GM23248 (cell line): Measurements from ENCODE around the gene MATN4. TPM values are rescaled to one million over a fixed set of nuclear protein-coding genes. Genes with fewer than 3 reads are reported as not detected.

ENCODE experiments used
- DNase-seq: peaks from one replicate; pipeline ENCODE4 v3.0.0-alpha.2; 2015
- H2AFZ ChIP-seq: fragments of 200-600 bp; sonication (generic); 2 replicates; pipeline ENCODE4 v1.6.1; 2016; ENCODE audit warnings: antibody characterized with exemption
- H3F3A ChIP-seq: fragments of 200-600 bp; sonication (generic); 2 replicates; pipeline ENCODE4 v1.6.1; 2016; ENCODE audit warnings: mild to moderate bottlenecking, antibody characterized with exemption, mixed run types; ENCODE audit not compliant: insufficient read depth
- H3K27ac ChIP-seq: fragments of 200-600 bp; sonication (generic); 2 replicates; pipeline ENCODE4 v1.5.1; 2016; ENCODE audit warnings: mild to moderate bottlenecking
- H3K27me3 ChIP-seq: fragments of 200-600 bp; sonication (generic); replicated peaks from 2 replicates; pipeline ENCODE4 v1.6.1; 2016; ENCODE audit warnings: mild to moderate bottlenecking; ENCODE audit not compliant: insufficient read depth
- H3K36me3 ChIP-seq: fragments of 200-600 bp; sonication (generic); 2 replicates; pipeline ENCODE4 v1.6.1; 2016; ENCODE audit warnings: low read depth, mild to moderate bottlenecking
- H3K4me1 ChIP-seq: fragments of 200-600 bp; sonication (generic); 2 replicates; pipeline ENCODE4 v1.6.1; 2016; ENCODE audit warnings: mild to moderate bottlenecking; ENCODE audit not compliant: insufficient read depth
- H3K4me2 ChIP-seq: fragments of 200-600 bp; sonication (generic); one replicate; pipeline ENCODE4 v1.6.1; 2016; ENCODE audit warnings: mild to moderate bottlenecking; ENCODE audit not compliant: unreplicated experiment
- H3K4me3 ChIP-seq: fragments of 200-600 bp; sonication (generic); 2 replicates; pipeline ENCODE4 v1.5.1; 2016; ENCODE audit warnings: mild to moderate bottlenecking
- H3K79me2 ChIP-seq: fragments of 200-600 bp; sonication (generic); 2 replicates; pipeline ENCODE4 v1.6.1; 2016; ENCODE audit warnings: mild to moderate bottlenecking; ENCODE audit not compliant: insufficient read depth
- H3K9ac ChIP-seq: fragments of 200-600 bp; sonication (generic); 2 replicates; pipeline ENCODE4 v1.6.1; 2016; ENCODE audit warnings: mild to moderate bottlenecking
- H3K9me2 ChIP-seq: fragments of 200-600 bp; sonication (generic); 2 replicates; pipeline ENCODE4 v1.6.1; 2016; ENCODE audit warnings: mixed run types, mild to moderate bottlenecking, moderate library complexity; ENCODE audit not compliant: insufficient read depth
- H3K9me3 ChIP-seq: fragments of 200-600 bp; sonication (generic); one replicate; pipeline ENCODE4 v1.6.1; 2017; ENCODE audit warnings: low read depth
- H4K20me1 ChIP-seq: fragments of 200-600 bp; sonication (generic); 2 replicates; pipeline ENCODE4 v1.6.0; 2016; ENCODE audit not compliant: insufficient read depth
- EZH2 ChIP-seq: fragments of 200-600 bp; sonication (generic); IDR thresholded peaks from 2 replicates; pipeline ENCODE4 v1.6.1; 2018; ENCODE audit warnings: antibody characterized with exemption, mild to moderate bottlenecking; ENCODE audit not compliant: insufficient read depth, poor library complexity, severe bottlenecking
- EZH2phosphoT487 ChIP-seq: fragments of 200-600 bp; sonication (generic); IDR thresholded peaks from 2 replicates; pipeline ENCODE4 v1.6.1; 2018; ENCODE audit warnings: antibody characterized with exemption, moderate library complexity, mild to moderate bottlenecking, low read depth; ENCODE audit not compliant: insufficient read depth
- WGBS, 2 experiments: methylation state at CpG; one replicate each; pipeline ENCODE4 v1.1.6; 2015 to 2017; ENCODE audit warnings: low lambda C conversion rate in 2 of 2, low coverage in 1 of 2; ENCODE audit errors: missing lambda C conversion rate in 2 of 2; 5-methylcytosine and 5-hydroxymethylcytosine counted together
- in situ Hi-C: fragments of 300-500 bp; cut with MboI; formaldehyde crosslinking; loops from 2 replicates; pipeline ENCODE4 v1.15.0; 2020
- polyA plus RNA-seq: library from polyadenylated mRNA; unstranded; fragments of >200 nt; fragmentation: Nextera tagmentation; extraction: Ambion mirVana; gene quantifications from 2 replicates; pipeline ENCODE4 v1.2.1, GENCODE V29; 2016
- total RNA-seq: library from RNA; depleted of rRNA; stranded (reverse); fragments of >200 nt; shearing (Covaris generic); gene quantifications from 2 replicates; pipeline ENCODE4 v1.2.3, GENCODE V29; 2014

The MATN4 gene
- total and polyA plus RNA-seq, 2 experiments from 2014 or later = not detected

GRCh38 chr20:45292343-45292742 is 15.8 kb downstream of the MATN4 start:
- no peaks in the 10 kb centered on the region for H3K4me1 ChIP-seq
- TF ChIP-seq EZH2 (no peak), EZH2phosphoT487 (no peak)
- no peaks in the 10 kb centered on the region for H3F3A ChIP-seq
- H3K27me3 ChIP-seq = peaks cover 7% of the 10 kb centered on the region; the same call in 1 of the 2 replicates
- DNase-seq = no peak
- no peaks in the 10 kb centered on the region for H3K9me2 ChIP-seq
- H3K4me3 ChIP-seq = no peak overlapping the region
- no peaks in the 10 kb centered on the region for H4K20me1 ChIP-seq
- WGBS, 2 experiments = 88 to 91% methylated on average over 2 of the region's 2 CpGs
- H3K79me2 ChIP-seq = no peaks in the 10 kb centered on the region
- H3K36me3 ChIP-seq = no peaks in the 10 kb centered on the region
- no peak overlapping the region for H3K27ac ChIP-seq
- in situ Hi-C loops = loop anchor here (25.0 kb wide), 1 partner anchor 255 kb away; no protein-coding TSS in a partner anchor
- no peak overlapping the region for H3K9ac ChIP-seq
- no peaks in the 10 kb centered on the region for H3K9me3 ChIP-seq
- H3K4me2 ChIP-seq = no peak overlapping the region
- no peak overlapping the region for H2AFZ ChIP-seq

- no peak for DNase-seq
- Histone ChIP-seq H2AFZ (no peak overlapping the region), H3K27me3 (peaks cover 7% of the 10 kb centered on the region; the same call in 1 of the 2 replicates), H3K9ac (no peak overlapping the region), H4K20me1 (no peaks in the 10 kb centered on the region), H3K9me3 (no peaks in the 10 kb centered on the region), H3K4me1 (no peaks in the 10 kb centered on the region), H3K27ac (no peak overlapping the region), H3K4me3 (no peak overlapping the region), H3K36me3 (no peaks in the 10 kb centered on the region), H3F3A (no peaks in the 10 kb centered on the region), H3K4me2 (no peak overlapping the region), H3K79me2 (no peaks in the 10 kb centered on the region), H3K9me2 (no peaks in the 10 kb centered on the region)
- TF ChIP-seq EZH2phosphoT487 (no peak), EZH2 (no peak)
- in situ Hi-C loops = loop anchor here (25.0 kb wide), 1 partner anchor 254 kb away; no protein-coding TSS in a partner anchor
- WGBS, 2 experiments = 79 to 84% methylated on average over 9 of the region's 9 CpGs
Observed at GRCh38 chr20:45291526-45291925, 16.6 kb downstream of the MATN4 start.

- H2AFZ ChIP-seq = no peak overlapping the region
- in situ Hi-C loops = loop anchor here (25.0 kb wide), 1 partner anchor 254 kb away; no protein-coding TSS in a partner anchor
Observed at GRCh38 chr20:45290677-45291355, 17.3 kb downstream of the MATN4 start.

GRCh38 chr20:45289942-45290676 is 18.0 kb downstream of the MATN4 start:
- no peaks in the 10 kb centered on the region for H3K4me1 ChIP-seq
- H4K20me1 ChIP-seq = no peaks in the 10 kb centered on the region
- no peaks in the 10 kb centered on the region for H3K9me2 ChIP-seq
- H3K9ac ChIP-seq = no peak overlapping the region
- DNase-seq = no peak
- H3K27ac ChIP-seq = no peak overlapping the region
- H3F3A ChIP-seq = no peaks in the 10 kb centered on the region
- no peak overlapping the region for H3K4me3 ChIP-seq
- TF ChIP-seq EZH2 (no peak), EZH2phosphoT487 (no peak)
- no peaks in the 10 kb centered on the region for H3K79me2 ChIP-seq
- no peak overlapping the region for H2AFZ ChIP-seq
- no peak overlapping the region for H3K4me2 ChIP-seq
- WGBS, 2 experiments = 66 to 67% methylated on average over 13 of the region's 13 CpGs
- in situ Hi-C loops = loop anchor here (25.0 kb wide), 1 partner anchor 253 kb away; no protein-coding TSS in a partner anchor
- H3K27me3 ChIP-seq = peaks cover 18% of the 10 kb centered on the region; the same call in 1 of the 2 replicates
- no peaks in the 10 kb centered on the region for H3K36me3 ChIP-seq
- no peaks in the 10 kb centered on the region for H3K9me3 ChIP-seq

More at GRCh38 chr20:45290677-45291355, 17.3 kb downstream of the MATN4 start:
- H3K27me3 ChIP-seq = peaks cover 12% of the 10 kb centered on the region; the same call in 1 of the 2 replicates
- H3K9me3 ChIP-seq = no peaks in the 10 kb centered on the region
- H3K79me2 ChIP-seq = no peaks in the 10 kb centered on the region
- H3K9ac ChIP-seq = no peak overlapping the region
- no peaks in the 10 kb centered on the region for H3K9me2 ChIP-seq
- no peaks in the 10 kb centered on the region for H3F3A ChIP-seq
- WGBS, 2 experiments = 23 to 27% methylated on average over 8 of the region's 8 CpGs
- DNase-seq = peak; percentile 83
- no peaks in the 10 kb centered on the region for H4K20me1 ChIP-seq
- no peak overlapping the region for H3K4me3 ChIP-seq
- H3K27ac ChIP-seq = no peak overlapping the region
- H3K36me3 ChIP-seq = no peaks in the 10 kb centered on the region
- no peaks in the 10 kb centered on the region for H3K4me1 ChIP-seq
- no peak overlapping the region for H3K4me2 ChIP-seq
- TF ChIP-seq EZH2phosphoT487 (no peak), EZH2 (no peak)
